GM23248 (cell line): ENCODE measurements around the gene ABHD16A.

Experiments
- EZH2 ChIP-seq: fragments of 200-600 bp; sonication (generic); IDR thresholded peaks from 2 replicates; pipeline ENCODE4 v1.6.1; 2018; ENCODE audit warnings: antibody characterized with exemption, mild to moderate bottlenecking; ENCODE audit not compliant: insufficient read depth, poor library complexity, severe bottlenecking
- EZH2phosphoT487 ChIP-seq: fragments of 200-600 bp; sonication (generic); IDR thresholded peaks from 2 replicates; pipeline ENCODE4 v1.6.1; 2018; ENCODE audit warnings: antibody characterized with exemption, moderate library complexity, mild to moderate bottlenecking, low read depth; ENCODE audit not compliant: insufficient read depth

DNA sequence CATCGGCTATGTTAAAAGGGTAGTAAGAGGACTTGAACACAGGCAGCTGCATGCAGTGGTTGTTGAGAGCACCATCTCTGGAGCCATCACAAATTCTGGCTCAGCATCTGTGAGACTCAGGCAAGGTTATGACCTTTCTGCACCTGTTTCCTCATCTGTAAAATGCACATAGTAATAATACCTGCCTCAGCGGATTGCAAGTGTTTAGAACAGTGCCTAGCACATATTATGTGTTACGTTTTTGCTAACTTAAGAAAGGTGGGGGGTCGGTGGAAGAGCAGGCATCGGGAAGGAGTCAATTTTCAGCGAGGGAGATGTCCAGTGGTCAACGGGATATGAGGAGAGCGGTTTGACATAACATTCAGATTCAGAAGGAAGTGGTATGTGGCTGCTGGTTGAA is 25.2 kb downstream of the ABHD16A start:
- TF ChIP-seq EZH2: no peak
- TF ChIP-seq EZH2phosphoT487: no peak
